Measurements from ENCODE around the gene CASP8AP2.

- TF ChIP-seq POLR2AphosphoS5 (IDR thresholded peaks at IDR 0.05) (no peak), POLR2A (IDR thresholded peaks at IDR 0.05) (no peak), CTCF (IDR thresholded peaks at IDR 0.05) (no peak)
Observed at GRCh38 chr6:89862698-89863097, 33.0 kb downstream of the CASP8AP2 start.

All from sigmoid colon (tissue), 4 donors.